Stimulated activated CD4-positive, alpha-beta T cell treated with anti-CD3 and anti-CD28 coated beads, Interleukin-4, amount 100 ng/mL, for 4 hours (primary cell): Measurements from ENCODE around the gene TAF3.
"Not testable (repeated sequence)": the region's sequence is repeated elsewhere in the genome, so short reads cannot be mapped to it uniquely, and the experiment has no call there.

Experiments
- DNase-seq, 2 experiments: peaks; one replicate each; pipeline ENCODE4 v3.0.0-alpha.2; 2020

Gene TAF3

DNA sequence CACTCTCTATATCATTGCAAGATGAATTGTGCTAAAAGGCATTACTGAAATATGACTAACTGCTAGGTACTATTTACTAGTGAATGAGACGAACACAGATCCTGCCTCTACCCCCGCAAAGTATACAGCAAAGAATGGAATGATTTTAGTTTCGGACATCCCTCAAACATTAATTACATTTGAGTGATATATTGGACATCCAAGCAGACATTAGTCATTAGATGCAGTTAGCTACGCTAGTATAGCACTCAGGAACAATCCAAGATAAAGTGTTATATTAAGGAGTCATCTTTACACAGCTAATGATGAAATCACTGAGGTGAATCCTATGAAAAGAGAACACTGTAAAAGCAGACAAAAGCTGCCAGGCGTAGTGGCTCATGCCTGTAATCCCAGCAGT lies 7.3 kb upstream of the TAF3 start:
- no peak for DNase-seq

DNA sequence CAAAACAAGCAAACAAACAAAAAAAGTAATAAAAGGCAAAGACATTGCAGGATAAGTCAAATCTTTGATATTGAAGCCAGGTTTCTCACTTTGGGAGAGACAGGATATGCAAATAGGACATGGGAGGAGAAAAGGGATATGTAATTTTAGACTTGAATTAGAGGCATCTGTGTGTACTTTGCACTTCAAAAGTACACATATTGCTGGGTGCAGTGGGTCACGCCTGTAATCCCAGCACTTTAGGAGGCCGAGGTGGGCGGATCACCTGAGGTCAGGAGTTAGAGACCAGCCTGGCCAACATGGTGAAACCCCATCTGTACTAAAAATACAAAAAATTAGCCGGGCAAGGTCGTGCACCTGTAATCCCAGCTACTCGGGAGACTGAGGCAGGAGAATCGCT lies 6.6 kb upstream of the TAF3 start:
- not testable (repeated sequence) for DNase-seq

GRCh38 chr10:7813481-7813880 lies 4.8 kb upstream of the TAF3 start:
- DNase-seq: no peak

DNA sequence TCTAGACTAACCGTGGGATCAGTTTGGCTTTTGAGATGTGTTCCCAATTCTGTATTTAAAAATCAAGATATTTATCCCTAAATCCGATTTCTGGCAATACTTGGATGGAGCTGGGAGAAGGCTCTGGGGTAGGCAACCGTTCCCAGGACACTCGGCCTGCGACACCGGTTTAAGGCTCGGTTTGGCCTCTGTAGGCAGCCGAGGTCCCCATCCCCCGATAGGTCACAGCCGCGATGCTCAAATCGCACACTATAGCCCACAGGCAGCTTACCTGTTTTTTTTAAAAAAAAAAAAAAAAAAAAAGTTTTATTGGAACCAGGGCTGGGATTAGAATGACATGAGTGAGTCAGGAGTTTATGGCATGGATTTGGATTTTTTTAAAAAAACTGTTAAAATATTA lies 729 bp upstream of the TAF3 start:
- no peak for DNase-seq

DNA sequence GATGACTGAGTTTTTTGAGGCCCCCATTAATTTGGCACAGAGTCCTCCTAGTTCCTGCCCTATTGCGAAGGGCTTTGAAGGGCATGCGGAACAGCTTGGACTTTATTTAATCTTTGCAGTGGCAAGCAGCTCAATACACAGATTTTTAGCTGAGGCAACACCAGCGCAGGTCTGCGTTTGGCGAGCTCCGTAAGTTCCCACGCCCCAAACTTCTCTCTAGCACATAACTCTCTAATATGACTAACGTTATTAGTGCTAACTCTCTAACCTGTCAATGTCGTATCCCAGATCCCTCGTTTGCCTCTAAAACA lies 366 bp upstream of the TAF3 start:
- no peak for DNase-seq

DNA sequence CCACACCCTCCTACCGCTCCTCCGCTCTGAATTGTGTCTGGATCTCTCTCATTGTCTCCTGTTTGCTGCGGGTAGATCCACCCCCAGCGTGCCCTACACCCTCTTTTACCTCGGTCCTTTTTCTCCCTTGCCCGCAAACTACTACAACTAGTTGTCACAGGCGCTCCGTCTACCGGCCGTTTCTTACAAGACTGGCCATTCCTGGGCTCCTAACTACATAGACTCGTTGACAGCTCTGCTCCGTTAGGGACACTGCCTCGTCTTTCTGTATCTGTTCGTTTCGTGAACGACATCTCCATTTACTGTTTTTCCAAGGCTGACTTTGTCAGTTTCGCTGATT lies 786 bp downstream of the TAF3 start:
- peak; percentile 3 to 21 for DNase-seq

GRCh38 chr10:7824251-7824650 lies 5.9 kb downstream of the TAF3 start:
- no peak for DNase-seq

- no peak for DNase-seq
Measured at GRCh38 chr10:7826971-7827370, 8.7 kb downstream of the TAF3 start.

DNA sequence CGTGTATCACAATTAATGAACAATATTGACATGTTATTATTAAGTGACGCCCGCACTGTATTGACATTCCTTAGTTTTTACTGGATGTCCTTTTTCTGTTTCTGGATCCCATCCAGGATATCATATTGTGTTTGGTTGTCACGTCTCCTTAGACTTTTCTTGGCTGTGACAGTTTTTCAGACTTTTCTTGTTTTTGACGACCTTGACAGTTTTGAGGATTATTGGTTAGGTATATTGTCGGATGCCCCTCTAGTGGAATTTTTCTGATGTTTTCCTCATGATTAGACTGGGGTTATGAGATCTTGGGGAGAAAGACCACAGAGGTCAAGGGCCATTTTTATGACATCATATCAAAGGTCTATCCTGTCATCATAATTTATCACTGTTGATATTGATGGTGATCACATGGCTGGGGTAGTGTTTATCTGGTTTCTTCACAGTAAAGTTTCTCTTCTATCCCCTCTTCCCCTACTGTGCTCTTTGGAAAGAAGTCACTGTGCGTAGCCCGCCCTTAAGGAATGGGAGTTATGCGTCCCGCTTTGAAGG lies 11.1 kb downstream of the TAF3 start:
- no peak for DNase-seq

DNA sequence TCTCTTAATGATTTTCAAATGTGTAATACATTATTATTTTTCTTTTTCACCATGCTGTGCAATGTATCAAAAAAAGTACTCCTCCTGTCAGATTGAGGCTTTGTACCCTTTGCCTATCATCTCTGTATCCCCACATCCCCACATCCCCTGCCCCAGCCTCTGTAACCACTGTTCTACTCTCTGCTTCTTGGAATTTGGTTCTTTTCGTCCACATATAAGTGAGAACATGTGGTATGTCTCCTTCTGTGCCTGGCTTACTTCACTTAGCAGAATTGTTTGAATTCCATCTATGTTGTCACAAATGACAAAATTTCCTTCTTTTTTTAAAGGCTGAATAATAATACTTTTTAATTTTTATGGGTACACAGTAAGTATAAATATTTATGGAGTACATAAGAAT lies 13.8 kb downstream of the TAF3 start:
- DNase-seq: no peak

- DNase-seq: no peak
Measured at GRCh38 chr10:7833210-7833609, 14.9 kb downstream of the TAF3 start.

DNA sequence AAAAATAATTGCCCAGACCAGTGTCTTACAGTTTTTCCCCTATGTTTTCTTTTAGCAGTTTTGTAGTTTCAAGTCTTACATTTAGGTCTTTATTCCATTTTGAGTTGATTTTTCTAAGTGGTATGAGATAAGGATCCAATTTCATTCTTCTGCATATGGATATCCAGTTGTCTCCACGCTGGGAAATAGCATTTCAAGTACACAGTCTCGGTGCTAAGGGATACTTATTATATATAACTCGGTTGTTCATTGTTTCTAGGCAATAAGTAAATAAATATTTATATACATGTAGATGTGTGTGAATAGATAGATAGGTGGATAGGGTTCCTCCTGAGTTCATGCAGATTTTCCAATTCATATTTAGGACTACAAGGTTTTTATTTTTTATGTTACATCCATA lies 16.0 kb downstream of the TAF3 start:
- DNase-seq: no peak

DNA sequence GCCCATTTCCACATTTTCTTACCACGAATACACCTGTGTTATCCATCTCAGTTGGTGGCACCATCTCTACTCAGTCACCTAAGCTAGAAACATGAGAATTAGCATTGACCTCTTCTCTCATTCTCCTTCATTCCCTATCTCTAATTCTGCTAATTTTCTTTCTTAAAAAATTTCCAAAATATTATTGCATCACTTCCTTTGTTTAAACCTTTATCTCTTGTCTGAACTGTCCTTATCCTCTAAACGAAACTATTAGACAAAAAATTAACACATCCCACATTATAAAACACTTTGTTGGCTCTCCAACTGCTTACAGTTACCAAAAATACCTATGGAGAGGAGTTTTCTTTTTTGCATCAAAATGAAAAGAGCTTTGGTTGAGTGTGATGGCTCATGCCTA lies 18.3 kb downstream of the TAF3 start:
- no peak for DNase-seq

GRCh38 chr10:7846591-7846990 lies 28.3 kb downstream of the TAF3 start:
- no peak for DNase-seq

GRCh38 chr10:7853226-7853842 lies 35.0 kb downstream of the TAF3 start:
- DNase-seq: no peak

- no peak for DNase-seq
Measured at GRCh38 chr10:7853890-7854289, 35.6 kb downstream of the TAF3 start.

GRCh38 chr10:7855205-7855604 lies 36.9 kb downstream of the TAF3 start:
- no peak for DNase-seq

- no peak for DNase-seq
Measured at GRCh38 chr10:7856678-7857077, 38.4 kb downstream of the TAF3 start.

GRCh38 chr10:7857262-7857661 lies 39.0 kb downstream of the TAF3 start:
- DNase-seq: no peak

- DNase-seq: no peak
Measured at GRCh38 chr10:7861509-7862120, 43.3 kb downstream of the TAF3 start.

- DNase-seq: no peak
Measured at GRCh38 chr10:7862121-7862514, 43.8 kb downstream of the TAF3 start.

DNA sequence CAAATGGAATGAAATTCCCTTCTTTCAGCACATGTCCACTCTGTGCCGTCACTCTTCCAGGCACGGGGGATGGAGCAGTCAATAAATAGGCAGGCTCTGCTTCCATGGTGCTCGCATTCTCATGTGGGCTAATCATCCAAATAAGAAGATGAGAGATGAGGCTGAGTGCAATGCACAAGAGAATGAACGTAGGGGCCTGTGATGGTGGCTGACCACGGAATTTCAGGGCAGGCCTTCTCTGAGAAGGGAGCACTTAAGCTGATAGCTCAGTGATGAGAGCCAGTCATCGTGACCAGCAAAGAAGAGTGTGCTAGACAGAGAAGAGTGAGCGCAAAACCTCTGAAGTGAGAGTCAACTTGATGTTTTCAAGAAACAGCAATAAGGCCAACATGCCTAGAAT lies 47.9 kb downstream of the TAF3 start:
- no peak for DNase-seq

DNA sequence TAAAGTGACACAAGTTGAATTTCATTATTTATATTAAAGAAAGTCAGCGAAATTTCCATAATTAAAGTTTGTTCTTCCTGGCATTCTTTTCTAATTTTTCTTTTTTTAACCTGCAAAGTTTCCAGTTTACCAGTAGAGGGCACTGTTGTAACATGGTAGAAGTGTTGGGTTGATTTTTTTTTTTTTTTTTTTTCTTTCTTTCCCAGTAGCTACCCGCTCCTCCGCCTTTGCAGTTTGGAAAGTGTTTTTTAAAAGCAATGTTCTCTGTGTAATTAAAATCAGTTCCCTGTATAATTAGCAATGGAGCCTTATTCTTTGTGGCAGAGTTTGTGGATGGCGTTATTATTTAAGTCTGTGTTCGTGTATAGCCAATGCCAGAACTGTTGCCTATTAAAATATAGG lies 53.7 kb downstream of the TAF3 start:
- no peak for DNase-seq

DNA sequence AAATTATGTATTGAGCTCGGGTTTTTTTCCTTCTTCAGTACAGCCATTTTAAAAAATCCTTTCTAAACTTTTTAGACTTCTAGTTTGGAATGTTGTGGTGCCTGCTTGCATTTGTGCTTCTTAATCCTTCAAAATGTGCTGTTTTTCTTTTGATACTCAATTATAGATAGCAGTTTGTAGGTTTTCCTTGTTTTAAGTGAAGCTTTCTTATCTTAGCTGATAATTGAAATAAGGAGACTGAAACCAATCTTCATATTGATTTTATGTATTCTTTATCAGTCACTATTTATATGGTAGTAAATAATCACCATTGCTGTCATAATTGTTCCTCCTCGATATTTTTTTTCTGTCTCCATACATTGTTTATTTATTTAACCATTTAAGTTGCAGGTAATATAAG lies 56.6 kb downstream of the TAF3 start:
- DNase-seq: no peak

DNA sequence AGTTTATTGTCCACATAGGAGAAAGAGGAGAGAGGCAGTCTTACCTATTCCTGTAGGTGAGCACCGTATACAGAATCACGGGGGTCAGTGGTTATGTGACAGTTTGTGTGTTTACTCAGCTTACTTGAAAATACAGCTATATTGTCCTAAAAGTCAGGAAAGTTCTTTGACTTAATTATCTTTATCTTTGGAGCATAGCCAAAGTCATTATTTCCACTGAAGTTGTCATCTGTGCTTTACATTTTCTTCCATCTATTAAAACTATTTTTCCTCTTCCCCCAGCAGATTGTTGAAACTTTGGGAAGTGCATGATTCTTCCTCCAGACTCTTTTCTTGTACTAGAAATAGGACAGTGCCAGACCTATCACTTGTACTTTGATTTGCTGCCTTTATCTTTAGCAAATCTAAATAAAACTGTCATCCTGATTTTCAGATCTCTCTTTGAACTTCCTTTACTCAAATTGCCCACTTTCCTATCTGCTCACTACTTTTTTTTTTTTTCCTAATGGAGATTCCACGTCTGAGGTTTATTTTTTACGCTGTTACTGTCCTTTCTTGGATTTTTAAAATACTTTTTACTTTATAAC lies 58.3 kb downstream of the TAF3 start:
- no peak for DNase-seq
